Liver (tissue), 9 donors: Measurements from ENCODE around the gene HIBADH. TPM values are rescaled to one million over a fixed set of nuclear protein-coding genes. Genes with fewer than 3 reads are reported as not detected.

Experiments
- DNase-seq: peaks from one replicate; pipeline ENCODE4 v3.0.0-alpha.2; 2017; ENCODE audit warnings: low spot score
- H3K27ac ChIP-seq, 2 donors: one replicate each; pipeline ENCODE4 v1.7.0; 2013; ENCODE audit warnings: inconsistent platforms in 2 of 2, low read length in 2 of 2, control low read depth in 1 of 2, low read depth in 1 of 2, mild to moderate bottlenecking in 1 of 2
- H3K27me3 ChIP-seq, 4 donors: one replicate each; pipeline versions ENCODE4 v1.6.1 to v1.7.0; 2013; ENCODE audit warnings: low read length in 3 of 4, inconsistent platforms in 1 of 4, mild to moderate bottlenecking in 1 of 4, moderate library complexity in 1 of 4; ENCODE audit not compliant: control insufficient read depth in 4 of 4, insufficient read depth in 4 of 4
- H3K36me3 ChIP-seq, 4 donors: one replicate each; pipeline versions ENCODE4 v1.6.1 to v1.7.0; 2013; ENCODE audit warnings: low read length in 3 of 4, mild to moderate bottlenecking in 3 of 4, low read depth in 1 of 4, moderate library complexity in 1 of 4; ENCODE audit not compliant: control insufficient read depth in 4 of 4, insufficient read depth in 3 of 4
- H3K4me1 ChIP-seq, 4 donors: one replicate each; pipeline versions ENCODE4 v1.6.1 to v1.7.0; 2013; ENCODE audit warnings: low read length in 3 of 4, mild to moderate bottlenecking in 3 of 4, moderate library complexity in 1 of 4; ENCODE audit not compliant: control insufficient read depth in 4 of 4, insufficient read depth in 4 of 4
- H3K4me3 ChIP-seq, 3 donors: one replicate each; pipeline versions ENCODE4 v1.6.1 to v1.7.0; 2013; ENCODE audit warnings: low read length in 3 of 3, control low read depth in 1 of 3, low read depth in 1 of 3, mild to moderate bottlenecking in 1 of 3
- H3K9ac ChIP-seq, 2 donors: one replicate each; pipeline ENCODE4 v1.7.0; 2013; ENCODE audit warnings: low read length in 2 of 2, mild to moderate bottlenecking in 2 of 2, moderate library complexity in 2 of 2, control low read depth in 1 of 2, low read depth in 1 of 2
- H3K9me3 ChIP-seq, 4 donors: one replicate each; pipeline versions ENCODE4 v1.6.1 to v1.7.0; 2013; ENCODE audit warnings: low read length in 3 of 4; ENCODE audit not compliant: control insufficient read depth in 4 of 4
- ATF3 ChIP-seq: IDR thresholded peaks from 2 replicates; pipeline ENCODE4 v1.6.1; 2016; ENCODE audit warnings: antibody characterized with exemption
- EGR1 ChIP-seq, 2 donors: IDR thresholded peaks; 2 replicates each; pipeline ENCODE4 v1.6.1; 2016 to 2018; ENCODE audit warnings: antibody characterized with exemption in 2 of 2, low read depth in 2 of 2
- FOXA1 ChIP-seq: IDR thresholded peaks from 2 replicates; pipeline ENCODE4 v1.6.1; 2016; ENCODE audit warnings: antibody characterized with exemption
- FOXA2 ChIP-seq: IDR thresholded peaks from 2 replicates; pipeline ENCODE4 v1.6.1; 2016; ENCODE audit warnings: antibody characterized with exemption
- GABPA ChIP-seq, 2 donors: IDR thresholded peaks in 1 of 2; conservative IDR thresholded peaks in 1 of 2; 2 replicates each; pipeline ENCODE4 v1.6.1; 2016; ENCODE audit warnings: antibody characterized with exemption in 2 of 2, mild to moderate bottlenecking in 1 of 2, moderate library complexity in 1 of 2
- HNF4A ChIP-seq, 2 donors: conservative IDR thresholded peaks; 2 replicates each; pipeline ENCODE4 v1.6.1; 2016; ENCODE audit warnings: antibody characterized with exemption in 2 of 2, mild to moderate bottlenecking in 2 of 2
- HNF4G ChIP-seq: IDR thresholded peaks from 2 replicates; pipeline ENCODE4 v1.6.1; 2016; ENCODE audit warnings: antibody characterized with exemption
- JUND ChIP-seq, 2 donors: IDR thresholded peaks; 2 replicates each; pipeline ENCODE4 v1.6.1; 2016; ENCODE audit warnings: antibody characterized with exemption in 2 of 2
- NR2F2 ChIP-seq: IDR thresholded peaks from 2 replicates; pipeline ENCODE4 v1.6.1; 2016; ENCODE audit warnings: antibody characterized with exemption
- RAD21 ChIP-seq, 2 donors: IDR thresholded peaks; 2 replicates each; pipeline ENCODE4 v1.6.1; 2016; ENCODE audit warnings: antibody characterized with exemption in 2 of 2, mild to moderate bottlenecking in 2 of 2
- RXRA ChIP-seq, 2 donors: IDR thresholded peaks; 2 replicates each; pipeline ENCODE4 v1.6.1; 2017 to 2018; ENCODE audit warnings: antibody characterized with exemption in 2 of 2, mild to moderate bottlenecking in 1 of 2
- SP1 ChIP-seq: IDR thresholded peaks from 2 replicates; pipeline ENCODE4 v1.6.1; 2018; ENCODE audit warnings: antibody characterized with exemption, mild to moderate bottlenecking
- TAF1 ChIP-seq: conservative IDR thresholded peaks from 2 replicates; pipeline ENCODE4 v1.6.1; 2016; ENCODE audit warnings: antibody characterized with exemption, mild to moderate bottlenecking
- YY1 ChIP-seq: IDR thresholded peaks from 2 replicates; pipeline ENCODE4 v1.6.1; 2016; ENCODE audit warnings: antibody characterized with exemption, mild to moderate bottlenecking
- WGBS: extraction: QIAGEN DNeasy Blood & Tissue Kit; methylation state at CpG from one replicate; pipeline ENCODE4 v1.1.7; 2013; 5-methylcytosine and 5-hydroxymethylcytosine counted together
- polyA plus RNA-seq, 2 donors: library from polyadenylated mRNA; stranded (reverse) in 1 of 2; unstranded in 1 of 2; fragments of 200-250 nt in 1 of 2; fragments of >200 nt in 1 of 2; fragmentation: Nextera tagmentation in 1 of 2; extraction: Ambion mirVana in 1 of 2; gene quantifications; one replicate each; pipeline versions ENCODE4 v1.2.1 to v1.2.3, GENCODE V29; 2013 to 2015
- total RNA-seq, 2 donors: library from RNA; depleted of rRNA; stranded (reverse); fragments of >200 nt; gene quantifications; one replicate each; pipeline ENCODE4 v1.2.3, GENCODE V29; 2014
- TF ChIP-seq, protein P1 (sequence below): fragments of 150-350 bp; IDR thresholded peaks from 2 replicates; pipeline ENCODE4 v1.5.1; 2017; ENCODE audit warnings: improper control_type of control experiment, low read depth, low read length; ENCODE audit not compliant: missing input control
- TF ChIP-seq, protein P2 (sequence below): IDR thresholded peaks from 2 replicates; pipeline ENCODE4 v1.6.1; 2016; ENCODE audit warnings: antibody characterized with exemption
- TF ChIP-seq, protein P3 (sequence below): IDR thresholded peaks from 2 replicates; pipeline ENCODE4 v1.6.1; 2016; ENCODE audit warnings: antibody characterized with exemption
- TF ChIP-seq, protein P4 (sequence below): IDR thresholded peaks from 2 replicates; pipeline ENCODE4 v1.6.1; 2016; ENCODE audit warnings: antibody characterized with exemption, mild to moderate bottlenecking
- donor health status: healthy.
- donor health status: healthy.
- donor health status: healthy.
- donor health status: healthy.
- donor health status: healthy.

The HIBADH gene
- total and polyA plus RNA-seq, 4 donors, result 27.7 to 78.9 (median 58.2) TPM

GRCh38 chr7:27606270-27607209 is 56.1 kb downstream of the HIBADH start:
- DNase-seq, result no peak
- no peaks in the 10 kb centered on the region for H3K36me3 ChIP-seq
- peak overlapping the region in 2 of 3 donors; percentile 20 to 29 for H3K4me3 ChIP-seq
- peaks cover 0 to 45% (median 35%) of the 10 kb centered on the region in 4 donors for H3K4me1 ChIP-seq
- H3K9me3 ChIP-seq, result no peaks in the 10 kb centered on the region
- H3K27ac ChIP-seq, result peak overlapping the region; percentile 79 to 83
- TF ChIP-seq, protein P1, sequence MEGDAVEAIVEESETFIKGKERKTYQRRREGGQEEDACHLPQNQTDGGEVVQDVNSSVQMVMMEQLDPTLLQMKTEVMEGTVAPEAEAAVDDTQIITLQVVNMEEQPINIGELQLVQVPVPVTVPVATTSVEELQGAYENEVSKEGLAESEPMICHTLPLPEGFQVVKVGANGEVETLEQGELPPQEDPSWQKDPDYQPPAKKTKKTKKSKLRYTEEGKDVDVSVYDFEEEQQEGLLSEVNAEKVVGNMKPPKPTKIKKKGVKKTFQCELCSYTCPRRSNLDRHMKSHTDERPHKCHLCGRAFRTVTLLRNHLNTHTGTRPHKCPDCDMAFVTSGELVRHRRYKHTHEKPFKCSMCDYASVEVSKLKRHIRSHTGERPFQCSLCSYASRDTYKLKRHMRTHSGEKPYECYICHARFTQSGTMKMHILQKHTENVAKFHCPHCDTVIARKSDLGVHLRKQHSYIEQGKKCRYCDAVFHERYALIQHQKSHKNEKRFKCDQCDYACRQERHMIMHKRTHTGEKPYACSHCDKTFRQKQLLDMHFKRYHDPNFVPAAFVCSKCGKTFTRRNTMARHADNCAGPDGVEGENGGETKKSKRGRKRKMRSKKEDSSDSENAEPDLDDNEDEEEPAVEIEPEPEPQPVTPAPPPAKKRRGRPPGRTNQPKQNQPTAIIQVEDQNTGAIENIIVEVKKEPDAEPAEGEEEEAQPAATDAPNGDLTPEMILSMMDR, result no peak
- TF ChIP-seq, protein P2, sequence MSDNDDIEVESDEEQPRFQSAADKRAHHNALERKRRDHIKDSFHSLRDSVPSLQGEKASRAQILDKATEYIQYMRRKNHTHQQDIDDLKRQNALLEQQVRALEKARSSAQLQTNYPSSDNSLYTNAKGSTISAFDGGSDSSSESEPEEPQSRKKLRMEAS, result peak; percentile 63
- TF ChIP-seq HNF4G (peak; percentile 80), ATF3 (peak; percentile 29), NR2F2 (no peak), YY1 (peak; percentile 80), EGR1 (IDR thresholded peaks at IDR 0.05; ENCODE audit: low read depth in 2 of 2) (peak in 1 of 2 donors; percentile 78), TAF1 (no peak), JUND (IDR thresholded peaks at IDR 0.05) (peak; percentile 59 to 89), RXRA (IDR thresholded peaks at IDR 0.05) (peak; percentile 71 to 86), GABPA (IDR thresholded peaks at IDR 0.05 in 1 of 2, conservative IDR thresholded peaks at IDR 0.05 in 1 of 2) (peak in 1 of 2 donors; percentile 16), FOXA1 (peak; percentile 76), HNF4A (conservative IDR thresholded peaks at IDR 0.05) (peak; percentile 94), RAD21 (IDR thresholded peaks at IDR 0.05) (peak; percentile 47 to 56), FOXA2 (peak; percentile 86), SP1 (peak; percentile 76)
- TF ChIP-seq, protein P3, sequence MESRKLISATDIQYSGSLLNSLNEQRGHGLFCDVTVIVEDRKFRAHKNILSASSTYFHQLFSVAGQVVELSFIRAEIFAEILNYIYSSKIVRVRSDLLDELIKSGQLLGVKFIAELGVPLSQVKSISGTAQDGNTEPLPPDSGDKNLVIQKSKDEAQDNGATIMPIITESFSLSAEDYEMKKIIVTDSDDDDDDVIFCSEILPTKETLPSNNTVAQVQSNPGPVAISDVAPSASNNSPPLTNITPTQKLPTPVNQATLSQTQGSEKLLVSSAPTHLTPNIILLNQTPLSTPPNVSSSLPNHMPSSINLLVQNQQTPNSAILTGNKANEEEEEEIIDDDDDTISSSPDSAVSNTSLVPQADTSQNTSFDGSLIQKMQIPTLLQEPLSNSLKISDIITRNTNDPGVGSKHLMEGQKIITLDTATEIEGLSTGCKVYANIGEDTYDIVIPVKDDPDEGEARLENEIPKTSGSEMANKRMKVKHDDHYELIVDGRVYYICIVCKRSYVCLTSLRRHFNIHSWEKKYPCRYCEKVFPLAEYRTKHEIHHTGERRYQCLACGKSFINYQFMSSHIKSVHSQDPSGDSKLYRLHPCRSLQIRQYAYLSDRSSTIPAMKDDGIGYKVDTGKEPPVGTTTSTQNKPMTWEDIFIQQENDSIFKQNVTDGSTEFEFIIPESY, result peak; percentile 85
- TF ChIP-seq, protein P4, sequence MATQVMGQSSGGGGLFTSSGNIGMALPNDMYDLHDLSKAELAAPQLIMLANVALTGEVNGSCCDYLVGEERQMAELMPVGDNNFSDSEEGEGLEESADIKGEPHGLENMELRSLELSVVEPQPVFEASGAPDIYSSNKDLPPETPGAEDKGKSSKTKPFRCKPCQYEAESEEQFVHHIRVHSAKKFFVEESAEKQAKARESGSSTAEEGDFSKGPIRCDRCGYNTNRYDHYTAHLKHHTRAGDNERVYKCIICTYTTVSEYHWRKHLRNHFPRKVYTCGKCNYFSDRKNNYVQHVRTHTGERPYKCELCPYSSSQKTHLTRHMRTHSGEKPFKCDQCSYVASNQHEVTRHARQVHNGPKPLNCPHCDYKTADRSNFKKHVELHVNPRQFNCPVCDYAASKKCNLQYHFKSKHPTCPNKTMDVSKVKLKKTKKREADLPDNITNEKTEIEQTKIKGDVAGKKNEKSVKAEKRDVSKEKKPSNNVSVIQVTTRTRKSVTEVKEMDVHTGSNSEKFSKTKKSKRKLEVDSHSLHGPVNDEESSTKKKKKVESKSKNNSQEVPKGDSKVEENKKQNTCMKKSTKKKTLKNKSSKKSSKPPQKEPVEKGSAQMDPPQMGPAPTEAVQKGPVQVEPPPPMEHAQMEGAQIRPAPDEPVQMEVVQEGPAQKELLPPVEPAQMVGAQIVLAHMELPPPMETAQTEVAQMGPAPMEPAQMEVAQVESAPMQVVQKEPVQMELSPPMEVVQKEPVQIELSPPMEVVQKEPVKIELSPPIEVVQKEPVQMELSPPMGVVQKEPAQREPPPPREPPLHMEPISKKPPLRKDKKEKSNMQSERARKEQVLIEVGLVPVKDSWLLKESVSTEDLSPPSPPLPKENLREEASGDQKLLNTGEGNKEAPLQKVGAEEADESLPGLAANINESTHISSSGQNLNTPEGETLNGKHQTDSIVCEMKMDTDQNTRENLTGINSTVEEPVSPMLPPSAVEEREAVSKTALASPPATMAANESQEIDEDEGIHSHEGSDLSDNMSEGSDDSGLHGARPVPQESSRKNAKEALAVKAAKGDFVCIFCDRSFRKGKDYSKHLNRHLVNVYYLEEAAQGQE, result peak; percentile 66
- WGBS, result 34% methylated on average over 4 of the region's 4 CpGs
- H3K27me3 ChIP-seq, result no peaks in the 10 kb centered on the region
- peak overlapping the region in 1 of 2 donors; percentile 66 for H3K9ac ChIP-seq
